Measurements from ENCODE around the gene PARP14. TPM values are rescaled to one million over a fixed set of nuclear protein-coding genes. Genes with fewer than 3 reads are reported as not detected.
A peak's percentile ranks its signal among the peaks of the same experiment; 100 is the strongest.
"Not testable (repeated sequence)": the region's sequence is repeated elsewhere in the genome, so short reads cannot be mapped to it uniquely, and the experiment has no call there.

PARP14 gene
- total RNA-seq, 2 experiments from 2014 or later: 133 to 194 TPM

DNA sequence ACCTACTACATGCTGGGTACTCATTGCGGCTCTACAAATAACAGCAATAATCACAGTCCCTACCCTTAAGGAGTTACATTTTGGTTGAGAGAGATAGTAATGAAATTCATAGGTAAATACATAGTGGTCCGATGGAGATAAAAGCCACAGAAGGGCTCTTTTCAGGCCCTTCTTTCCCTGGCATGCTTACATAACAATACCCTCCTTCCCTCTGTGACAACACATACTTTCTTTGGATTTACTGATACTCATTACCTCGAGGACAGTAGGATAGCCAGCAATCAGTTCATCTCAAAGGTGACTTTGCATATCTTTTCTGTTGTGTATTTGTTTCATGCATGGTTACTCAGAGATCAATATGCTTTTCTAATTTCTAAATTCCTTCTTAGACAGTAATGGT is 58.5 kb downstream of the PARP14 start:
- Mint-ChIP-seq H3K4me3 (no peak overlapping the region), H3K36me3 (peaks cover 36% of the 10 kb centered on the region), H3K9me3 (ENCODE audit: low read depth) (no peaks in the 10 kb centered on the region), H3K27ac (no peak overlapping the region), H3K27me3 (no peaks in the 10 kb centered on the region), H3K4me1 (peaks cover 6% of the 10 kb centered on the region)
- no peak for ATAC-seq
- no peak for DNase-seq
- CTCF ChIA-PET: interaction anchor here (1.1 kb wide), 1 partner anchor 16 kb away, joined by 3 read pairs; no protein-coding TSS in a partner anchor

GRCh38 chr3:122742234-122742633 is 61.6 kb downstream of the PARP14 start:
- CTCF ChIA-PET: no interaction called here
- no peak for ATAC-seq
- Mint-ChIP-seq H3K27ac (no peak overlapping the region), H3K36me3 (peaks cover 48% of the 10 kb centered on the region), H3K9me3 (ENCODE audit: low read depth) (no peaks in the 10 kb centered on the region), H3K27me3 (no peaks in the 10 kb centered on the region), H3K4me1 (peaks cover 6% of the 10 kb centered on the region), H3K4me3 (no peak overlapping the region)
- DNase-seq: no peak

DNA sequence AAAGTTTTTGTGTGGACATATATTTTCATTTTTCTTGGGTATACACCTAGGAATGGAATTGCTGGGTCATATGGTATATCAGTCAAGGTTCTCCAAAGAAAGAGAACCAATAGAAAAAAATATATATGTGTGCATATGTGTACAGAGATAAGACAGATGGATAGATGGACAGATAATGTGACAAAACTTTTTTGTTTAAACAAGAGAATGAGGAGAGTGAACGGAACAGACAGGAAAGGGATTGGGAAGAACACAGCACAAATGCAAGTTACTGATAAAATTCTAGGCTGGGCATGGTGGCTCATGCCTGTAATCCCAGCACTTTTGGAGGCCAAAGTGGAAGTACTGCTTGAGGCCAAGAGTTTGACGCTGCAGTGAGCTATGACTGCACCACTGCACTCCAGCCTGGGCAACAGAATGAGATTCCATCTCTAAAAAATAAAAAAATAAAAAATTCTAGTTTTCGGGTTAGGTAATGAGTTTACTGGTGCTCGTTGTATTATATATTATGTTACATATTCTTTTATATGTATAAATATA is 63.0 kb downstream of the PARP14 start:
- ATAC-seq (no peak), DNase-seq (no peak)
- Mint-ChIP-seq H3K9me3 (ENCODE audit: low read depth) (no peaks in the 10 kb centered on the region), H3K4me1 (peaks cover 9% of the 10 kb centered on the region), H3K27ac (no peak overlapping the region), H3K36me3 (peaks cover 52% of the 10 kb centered on the region), H3K27me3 (no peaks in the 10 kb centered on the region), H3K4me3 (no peak overlapping the region)
- CTCF ChIA-PET: interaction anchor here (1.1 kb wide), 1 partner anchor 12 kb away, joined by 7 read pairs; no protein-coding TSS in a partner anchor

- CTCF ChIA-PET: interaction anchor here (0.9 to 1.6 kb wide), 2 partner anchors 13 to 14 kb away, joined by 3 read pairs; no protein-coding TSS in a partner anchor
These were observed 64.9 kb downstream of the PARP14 start for GRCh38 chr3:122745369-122746021.

GRCh38 chr3:122747295-122747694 is 66.7 kb downstream of the PARP14 start:
- ATAC-seq; DNase-seq; H3K4me1 Mint-ChIP-seq; H3K4me3 Mint-ChIP-seq; CTCF ChIA-PET; H3K9me3 Mint-ChIP-seq (ENCODE audit: low read depth); H3K27ac Mint-ChIP-seq; H3K27me3 Mint-ChIP-seq: not testable (repeated sequence)
- H3K36me3 Mint-ChIP-seq: peaks cover 32% of the 10 kb centered on the region

More at GRCh38 chr3:122745369-122746021, 64.9 kb downstream of the PARP14 start:
- H3K4me3 Mint-ChIP-seq: no peak overlapping the region
- H3K9me3 Mint-ChIP-seq (ENCODE audit: low read depth): no peaks in the 10 kb centered on the region
- DNase-seq (no peak), ATAC-seq (no peak)
- peaks cover 6% of the 10 kb centered on the region for H3K4me1 Mint-ChIP-seq
- peaks cover 40% of the 10 kb centered on the region for H3K36me3 Mint-ChIP-seq
- no peak overlapping the region for H3K27ac Mint-ChIP-seq
- H3K27me3 Mint-ChIP-seq: no peaks in the 10 kb centered on the region

- Mint-ChIP-seq H3K9me3 (ENCODE audit: low read depth) (no peaks in the 10 kb centered on the region), H3K27ac (no peak overlapping the region), H3K27me3 (no peaks in the 10 kb centered on the region), H3K4me1 (peaks cover 4% of the 10 kb centered on the region), H3K4me3 (no peak overlapping the region), H3K36me3 (peaks cover 27% of the 10 kb centered on the region)
- CTCF ChIA-PET: no interaction called here
- ATAC-seq (no peak), DNase-seq (no peak)
These were observed 67.7 kb downstream of the PARP14 start for GRCh38 chr3:122748347-122748746.

GRCh38 chr3:122754929-122755328 is 74.3 kb downstream of the PARP14 start:
- H3K27ac Mint-ChIP-seq: no peak overlapping the region
- no peak for DNase-seq

DNA sequence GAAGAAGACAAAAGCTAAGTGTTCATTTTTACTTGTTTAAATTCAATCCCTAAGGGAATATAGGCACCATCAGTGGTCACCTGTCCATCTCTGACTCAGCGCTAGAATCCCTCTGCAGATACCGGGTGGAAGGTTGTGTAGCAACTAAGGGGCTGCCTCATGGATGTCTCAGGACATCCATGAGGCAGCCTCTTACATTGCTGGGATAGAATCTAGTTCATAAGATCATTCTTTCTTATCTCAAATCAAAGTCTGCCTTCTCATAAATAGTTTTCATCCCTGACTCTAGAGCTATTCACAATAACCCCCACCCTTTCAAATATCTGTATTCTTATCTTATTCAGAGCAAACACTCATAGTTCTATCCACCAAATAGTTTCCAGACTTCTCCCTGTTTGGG is 74.9 kb downstream of the PARP14 start:
- no peak for ATAC-seq
- H3K4me1 Mint-ChIP-seq: peaks cover 14% of the 10 kb centered on the region
- no peak overlapping the region for H3K4me3 Mint-ChIP-seq
- H3K27me3 Mint-ChIP-seq: no peaks in the 10 kb centered on the region
- no peak for DNase-seq
- peaks cover 12% of the 10 kb centered on the region for H3K36me3 Mint-ChIP-seq
- no peaks in the 10 kb centered on the region for H3K9me3 Mint-ChIP-seq (ENCODE audit: low read depth)
- CTCF ChIA-PET: interaction anchor here (0.6 to 1.7 kb wide), 17 partner anchors 11 to 276 kb away, joined by 3 to 11 read pairs (median 4); partner anchors contain the start of genes HSPBAP1 and SEMA5B
- no peak overlapping the region for H3K27ac Mint-ChIP-seq

More at GRCh38 chr3:122754929-122755328, 74.3 kb downstream of the PARP14 start:
- ATAC-seq: peak; percentile 82
- Mint-ChIP-seq H3K9me3 (ENCODE audit: low read depth) (no peaks in the 10 kb centered on the region), H3K36me3 (peaks cover 12% of the 10 kb centered on the region), H3K4me1 (peaks cover 14% of the 10 kb centered on the region), H3K4me3 (no peak overlapping the region), H3K27me3 (no peaks in the 10 kb centered on the region)
- CTCF ChIA-PET: interaction anchor here (0.6 to 1.7 kb wide), 17 partner anchors 11 to 277 kb away, joined by 3 to 11 read pairs (median 4); partner anchors contain the start of genes HSPBAP1 and SEMA5B

GRCh38 chr3:122758877-122759560 is 78.4 kb downstream of the PARP14 start:
- no peaks in the 10 kb centered on the region for H3K9me3 Mint-ChIP-seq (ENCODE audit: low read depth)
- peaks cover 14% of the 10 kb centered on the region for H3K4me1 Mint-ChIP-seq
- CTCF ChIA-PET: interaction anchor here (0.6 to 1.2 kb wide), 4 partner anchors 13 to 270 kb away, joined by 3 to 4 read pairs (median 3); no protein-coding TSS in a partner anchor
- DNase-seq (no peak), ATAC-seq (peak; percentile 30)
- H3K27me3 Mint-ChIP-seq: no peaks in the 10 kb centered on the region
- H3K36me3 Mint-ChIP-seq: peaks cover 14% of the 10 kb centered on the region
- no peak overlapping the region for H3K27ac Mint-ChIP-seq
- H3K4me3 Mint-ChIP-seq: no peak overlapping the region

DNA sequence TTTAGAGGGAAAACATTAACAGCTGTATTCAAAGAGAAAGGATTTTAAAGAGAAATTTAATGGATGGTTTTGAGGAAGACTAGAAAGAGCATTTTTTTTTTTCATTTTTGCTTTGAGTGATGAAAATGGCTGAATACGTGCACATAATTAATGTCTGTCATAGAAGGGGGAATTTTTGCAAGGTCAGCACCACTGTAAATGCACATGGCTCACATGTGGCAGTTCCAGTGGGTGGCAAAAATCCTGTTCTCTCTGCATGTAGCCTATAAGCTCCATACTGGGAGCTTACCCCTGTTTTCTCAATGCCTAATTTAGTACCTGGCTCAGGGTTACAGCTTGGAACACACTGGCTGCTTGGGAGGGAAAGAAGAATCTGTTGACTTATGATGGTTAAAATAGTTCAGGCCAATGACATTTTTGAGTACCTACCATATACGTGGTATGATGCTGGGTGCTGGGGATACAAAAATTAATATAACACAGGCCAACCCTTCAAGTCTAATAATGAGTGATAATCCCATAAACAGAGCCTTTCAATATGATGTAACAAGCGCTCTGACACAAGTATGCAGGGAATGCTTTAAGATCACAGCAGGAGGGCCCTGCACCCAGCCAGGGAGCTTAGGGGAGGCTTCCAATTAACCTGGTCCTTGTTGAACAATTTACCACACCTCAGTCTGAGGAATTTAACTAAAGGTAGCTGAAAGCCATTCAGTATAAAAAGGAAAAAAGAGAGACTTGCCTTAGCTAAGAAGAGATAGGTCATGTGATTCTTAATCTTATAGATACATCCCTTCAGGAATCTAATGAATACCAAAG is 80.0 kb downstream of the PARP14 start:
- no peaks in the 10 kb centered on the region for H3K9me3 Mint-ChIP-seq (ENCODE audit: low read depth)
- no peaks in the 10 kb centered on the region for H3K27me3 Mint-ChIP-seq
- DNase-seq (no peak), ATAC-seq (no peak)
- no peak overlapping the region for H3K4me3 Mint-ChIP-seq
- peaks cover 8% of the 10 kb centered on the region for H3K36me3 Mint-ChIP-seq
- CTCF ChIA-PET: no interaction called here
- no peak overlapping the region for H3K27ac Mint-ChIP-seq
- H3K4me1 Mint-ChIP-seq: peaks cover 14% of the 10 kb centered on the region

- no peak for DNase-seq
- CTCF ChIA-PET: no interaction called here
- Mint-ChIP-seq H3K4me1 (no peaks in the 10 kb centered on the region), H3K27ac (no peak overlapping the region), H3K9me3 (ENCODE audit: low read depth) (no peaks in the 10 kb centered on the region), H3K4me3 (no peak overlapping the region), H3K27me3 (no peaks in the 10 kb centered on the region), H3K36me3 (peaks cover 10% of the 10 kb centered on the region)
- ATAC-seq: no peak
These were observed 85.8 kb downstream of the PARP14 start for GRCh38 chr3:122766430-122766829.

GRCh38 chr3:122767540-122768372 is 87.1 kb downstream of the PARP14 start:
- DNase-seq: no peak
- CTCF ChIA-PET: no interaction called here
- peaks cover 7% of the 10 kb centered on the region for H3K36me3 Mint-ChIP-seq
- no peaks in the 10 kb centered on the region for H3K9me3 Mint-ChIP-seq (ENCODE audit: low read depth)
- H3K4me1 Mint-ChIP-seq: no peaks in the 10 kb centered on the region
- H3K27ac Mint-ChIP-seq: no peak overlapping the region
- no peaks in the 10 kb centered on the region for H3K27me3 Mint-ChIP-seq
- no peak for ATAC-seq
- H3K4me3 Mint-ChIP-seq: no peak overlapping the region
